Ovary (tissue), 9 donors: ENCODE measurements around the gene CACNA1F. TPM values are rescaled to one million over a fixed set of nuclear protein-coding genes. Genes with fewer than 3 reads are reported as not detected.

Experiments used
- DNase-seq, 5 donors: peaks; one replicate each; pipeline ENCODE4 v3.0.0-alpha.2; 2019 to 2020
- H3K27ac ChIP-seq, 2 donors: fragments of 200-600 bp; one replicate each; pipeline versions ENCODE4 v1.5.1 to v1.8.0; 2019 to 2022
- H3K27me3 ChIP-seq: fragments of 200-600 bp; one replicate; pipeline ENCODE4 v1.8.0; 2022
- H3K36me3 ChIP-seq: fragments of 200-600 bp; sonication (generic); one replicate; pipeline ENCODE4 v1.5.1; 2019
- H3K4me1 ChIP-seq: one replicate; pipeline ENCODE4 v1.8.1; 2013; ENCODE audit warnings: mild to moderate bottlenecking, moderate library complexity; ENCODE audit not compliant: insufficient read depth
- H3K4me3 ChIP-seq: fragments of 200-600 bp; sonication (generic); one replicate; pipeline ENCODE4 v1.5.1; 2017
- H3K9me3 ChIP-seq, 2 donors: fragments of 200-600 bp in 1 of 2; sonication (generic) in 1 of 2; one replicate each; pipeline versions ENCODE4 v1.5.1 to v1.8.1; 2013 to 2019; ENCODE audit warnings: mild to moderate bottlenecking in 1 of 2, moderate library complexity in 1 of 2
- EP300 ChIP-seq: sonication (generic); formaldehyde crosslinking; IDR thresholded peaks from one replicate; pipeline ENCODE4 v1.6.1; 2017; ENCODE audit warnings: antibody characterized with exemption
- POLR2A ChIP-seq: fragments of 450-650 bp; IDR thresholded peaks from one replicate; pipeline ENCODE4 v1.6.1; 2017; ENCODE audit warnings: antibody characterized with exemption, mild to moderate bottlenecking, moderate library complexity
- WGBS, 3 donors: extraction: QIAGEN DNeasy Blood & Tissue Kit in 1 of 3; methylation state at CpG; one replicate each; pipeline versions ENCODE4 v1.1.5 to v1.1.7; 2013 to 2017; 5-methylcytosine and 5-hydroxymethylcytosine counted together
- intact Hi-C, 4 donors: fragments of 100-400 bp; cut with DNase I; formaldehyde crosslinking; loops; one replicate each; pipeline versions ENCODE4 v1.11.0 to v1.15.1; 2022 to 2023
- polyA plus RNA-seq, 2 donors: library from polyadenylated mRNA; stranded (reverse); fragments of 200-250 nt in 1 of 2; fragments of 350-450 nt in 1 of 2; fragmentation: Illumina TruSeq in 1 of 2; extraction: RNeasy Lipid Tissue Mini Kit (QIAGEN cat#74804) in 1 of 2; gene quantifications; one replicate each; pipeline ENCODE4 v1.2.3, GENCODE V29; 2013 to 2014
- total RNA-seq, 7 donors: library from RNA; depleted of rRNA in 2 of 7; stranded (reverse); fragments of >200 nt in 2 of 7; fragmentation: NEBNext Ultra II Directional in 3 of 7; extraction: Animal tissue kit (Norgen Biotek cat#: 25700) in 3 of 7; gene quantifications; one replicate each; pipeline versions ENCODE4 v1.1.0 to v1.2.4, GENCODE V29; 2016 to 2023
- TF ChIP-seq, protein P1 (sequence below), 3 donors: fragments of 450-650 bp in 2 of 3; fragments of 200-600 bp in 1 of 3; IDR thresholded peaks; one replicate each; pipeline versions ENCODE4 v1.5.1 to v1.8.0; 2016 to 2022; ENCODE audit warnings: antibody characterized with exemption in 3 of 3, mild to moderate bottlenecking in 1 of 3
- donor health status: DM: no; HTN: no; CAD: no; lungs with moderate emphysema.
- donor health status: DM: no; HTN: no; CAD: no.
- donor health status: Bipolar disorder and iron deficiency.
- donor health status: DM: yes; HTN: yes; CAD: no.
- donor health status: DM: no; HTN: no; CAD: no.
- donor health status: DM: yes; HTN: yes; CAD: no.

CACNA1F gene
- total and polyA plus RNA-seq, 9 donors, result 0.02 to 0.32 (median 0.15) TPM; not detected in 2

DNA sequence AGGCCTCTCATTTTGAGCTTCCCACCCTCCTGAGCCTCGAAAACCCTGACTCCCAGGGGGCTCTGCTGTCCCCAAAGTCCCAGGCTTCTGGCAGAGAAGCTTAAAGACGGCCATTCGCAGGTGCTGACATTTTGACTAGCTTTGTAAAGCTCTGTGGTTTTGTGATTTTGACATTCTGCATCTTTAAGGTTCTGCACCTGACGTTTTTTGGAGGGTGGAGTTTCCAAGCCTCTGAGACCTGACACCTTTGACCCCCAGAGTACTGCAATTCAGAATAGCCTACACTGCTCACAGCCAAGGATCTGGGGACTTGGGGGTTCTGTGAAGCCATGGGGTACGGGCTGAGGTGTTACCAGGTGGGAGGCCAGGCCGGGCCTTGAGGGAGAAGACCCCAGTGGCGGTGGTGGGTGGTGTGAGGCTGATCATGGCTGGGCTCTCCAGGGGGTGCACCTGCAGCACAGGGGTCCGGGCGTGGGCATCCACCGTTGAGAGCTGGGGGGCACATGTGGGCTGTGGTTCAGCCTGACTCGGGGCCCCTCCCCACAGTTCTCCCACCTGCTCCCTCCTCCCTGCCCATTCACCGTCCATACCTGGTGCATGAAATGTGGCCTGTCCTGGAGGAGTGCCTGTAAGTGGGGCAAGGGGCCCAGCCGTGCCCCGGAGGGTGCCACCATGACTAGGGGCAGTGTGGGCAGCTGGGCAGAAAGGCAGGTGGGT lies 24.1 kb upstream of the CACNA1F start:
- Histone ChIP-seq H3K9me3 (no peaks in the 10 kb centered on the region), H3K4me1 (no peaks in the 10 kb centered on the region), H3K4me3 (no peak overlapping the region), H3K36me3 (no peaks in the 10 kb centered on the region), H3K27me3 (no peaks in the 10 kb centered on the region), H3K27ac (no peak overlapping the region)
- 73 to 81% (median 80%) methylated on average over 14 of the region's 14 CpGs for WGBS, 3 donors
- intact Hi-C loops, result no loop called here
- no peak for TF ChIP-seq POLR2A
- no peak for TF ChIP-seq EP300
- TF ChIP-seq, protein P1, sequence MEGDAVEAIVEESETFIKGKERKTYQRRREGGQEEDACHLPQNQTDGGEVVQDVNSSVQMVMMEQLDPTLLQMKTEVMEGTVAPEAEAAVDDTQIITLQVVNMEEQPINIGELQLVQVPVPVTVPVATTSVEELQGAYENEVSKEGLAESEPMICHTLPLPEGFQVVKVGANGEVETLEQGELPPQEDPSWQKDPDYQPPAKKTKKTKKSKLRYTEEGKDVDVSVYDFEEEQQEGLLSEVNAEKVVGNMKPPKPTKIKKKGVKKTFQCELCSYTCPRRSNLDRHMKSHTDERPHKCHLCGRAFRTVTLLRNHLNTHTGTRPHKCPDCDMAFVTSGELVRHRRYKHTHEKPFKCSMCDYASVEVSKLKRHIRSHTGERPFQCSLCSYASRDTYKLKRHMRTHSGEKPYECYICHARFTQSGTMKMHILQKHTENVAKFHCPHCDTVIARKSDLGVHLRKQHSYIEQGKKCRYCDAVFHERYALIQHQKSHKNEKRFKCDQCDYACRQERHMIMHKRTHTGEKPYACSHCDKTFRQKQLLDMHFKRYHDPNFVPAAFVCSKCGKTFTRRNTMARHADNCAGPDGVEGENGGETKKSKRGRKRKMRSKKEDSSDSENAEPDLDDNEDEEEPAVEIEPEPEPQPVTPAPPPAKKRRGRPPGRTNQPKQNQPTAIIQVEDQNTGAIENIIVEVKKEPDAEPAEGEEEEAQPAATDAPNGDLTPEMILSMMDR (IDR thresholded peaks at IDR 0.05), result no peak
- DNase-seq, result no peak

DNA sequence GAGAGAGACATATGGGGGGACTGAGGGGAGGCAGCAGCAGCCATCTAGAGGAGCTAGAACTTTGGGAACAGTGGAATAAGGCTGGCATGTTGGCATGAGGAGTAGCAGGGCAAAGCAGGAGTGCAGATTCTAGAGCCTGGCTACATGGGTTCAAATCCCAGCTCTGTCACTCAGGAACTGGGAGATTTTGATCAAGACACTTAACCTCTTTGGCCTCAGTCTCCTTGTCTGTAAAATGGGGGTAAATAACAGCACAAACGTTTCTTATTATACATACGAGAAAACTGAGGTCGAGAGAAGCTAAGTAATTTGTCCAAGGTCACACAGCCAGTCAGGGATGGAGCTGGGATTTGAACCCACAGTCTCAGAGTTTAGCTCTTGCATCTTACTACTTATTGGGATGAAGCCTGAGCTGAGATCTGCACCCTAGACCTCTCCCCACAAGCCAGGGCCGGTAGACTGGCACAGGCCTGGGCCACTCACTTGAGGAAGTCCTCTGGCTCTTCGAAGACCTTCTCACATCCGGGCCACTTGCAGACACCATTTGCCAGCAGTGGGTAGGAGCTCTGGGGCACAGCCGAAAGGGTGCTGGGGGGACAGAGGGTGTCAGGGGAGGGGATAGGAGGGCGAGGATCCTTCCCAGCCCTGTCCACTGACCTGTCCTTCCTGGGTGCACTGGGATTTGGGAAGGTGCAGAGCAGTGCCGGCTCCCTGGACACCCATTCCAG lies 23.3 kb upstream of the CACNA1F start:
- no peaks in the 10 kb centered on the region for H3K36me3 ChIP-seq
- no peak for DNase-seq
- H3K4me1 ChIP-seq, result no peaks in the 10 kb centered on the region
- H3K27ac ChIP-seq, result no peak overlapping the region
- no peaks in the 10 kb centered on the region for H3K27me3 ChIP-seq
- no peak for TF ChIP-seq EP300
- TF ChIP-seq, protein P1 (IDR thresholded peaks at IDR 0.05), result no peak
- no peak for TF ChIP-seq POLR2A
- no peaks in the 10 kb centered on the region for H3K9me3 ChIP-seq
- H3K4me3 ChIP-seq, result no peak overlapping the region
- intact Hi-C loops, result no loop called here
- 67 to 74% (median 71%) methylated on average over 9 of the region's 9 CpGs for WGBS, 3 donors

DNA sequence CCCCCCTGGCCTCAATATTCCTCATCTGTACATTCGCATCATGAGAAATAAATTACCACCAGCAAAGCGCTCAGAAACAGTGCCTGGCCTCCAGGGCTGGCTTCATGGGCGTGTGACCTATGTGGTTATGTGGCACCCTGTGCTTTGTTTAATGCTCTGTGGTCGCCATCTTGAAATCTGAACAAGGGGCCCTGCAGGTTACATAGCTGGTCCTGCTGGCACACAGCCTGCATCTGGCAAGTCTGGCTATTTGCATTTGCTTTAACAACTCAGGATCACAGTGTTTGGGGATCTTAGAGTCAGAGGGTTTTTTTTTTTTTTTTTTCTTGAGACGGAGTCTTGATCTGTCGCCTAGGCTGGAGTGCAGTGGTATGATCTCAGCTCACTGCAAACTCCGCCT lies 21.5 kb upstream of the CACNA1F start:
- no peaks in the 10 kb centered on the region for H3K4me1 ChIP-seq
- no peaks in the 10 kb centered on the region for H3K9me3 ChIP-seq
- no peak for DNase-seq
- TF ChIP-seq EP300 (no peak), POLR2A (no peak)
- TF ChIP-seq, protein P1 (IDR thresholded peaks at IDR 0.05), result no peak
- intact Hi-C loops, result no loop called here
- H3K27ac ChIP-seq, result no peak overlapping the region
- WGBS, 3 donors, result 81 to 84% (median 83%) methylated on average over 7 of the region's 7 CpGs
- no peaks in the 10 kb centered on the region for H3K27me3 ChIP-seq
- no peak overlapping the region for H3K4me3 ChIP-seq
- H3K36me3 ChIP-seq, result no peaks in the 10 kb centered on the region

DNA sequence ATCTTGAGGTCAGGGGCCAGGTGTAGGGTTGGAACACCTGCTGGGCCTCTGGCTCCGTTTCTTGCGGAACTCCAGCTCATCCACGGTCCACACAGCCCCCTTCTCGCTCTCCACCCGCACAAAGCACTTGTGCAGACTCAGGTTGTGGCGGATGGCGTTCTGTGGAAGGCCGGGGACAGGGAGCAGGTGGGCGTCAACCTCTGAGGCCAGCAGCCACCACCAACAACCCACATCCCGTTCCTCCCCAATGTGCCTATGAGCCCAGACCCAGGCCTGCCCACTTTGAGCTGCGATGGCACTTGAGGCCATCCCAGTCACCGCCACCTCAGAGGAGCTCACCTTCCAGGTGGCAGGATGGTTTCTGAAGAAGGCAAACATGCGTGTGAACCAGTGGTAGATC lies 18.2 kb upstream of the CACNA1F start:
- no peaks in the 10 kb centered on the region for H3K9me3 ChIP-seq
- WGBS, 3 donors, result 81 to 84% (median 81%) methylated on average over 13 of the region's 13 CpGs
- H3K4me3 ChIP-seq, result no peak overlapping the region
- intact Hi-C loops, result no loop called here
- no peak overlapping the region for H3K27ac ChIP-seq
- no peaks in the 10 kb centered on the region for H3K27me3 ChIP-seq
- no peaks in the 10 kb centered on the region for H3K4me1 ChIP-seq
- TF ChIP-seq POLR2A (no peak), EP300 (no peak)
- TF ChIP-seq, protein P1 (IDR thresholded peaks at IDR 0.05), result no peak
- no peaks in the 10 kb centered on the region for H3K36me3 ChIP-seq
- no peak for DNase-seq
